Measurements from ENCODE around the gene ACER2.

GRCh38 chr9:19397845-19398244, 11.0 kb upstream of the ACER2 start:
- TF ChIP-seq CTCF (IDR thresholded peaks at IDR 0.05; ENCODE audit: low read depth, low read length, poor library complexity, severe bottlenecking) (no peak), EZH2phosphoT487 (IDR thresholded peaks at IDR 0.05; ENCODE audit: borderline replicate concordance, low read length) (no peak)

Data from DOHH2 (cell line).